IMR-90 (cell line): Measurements from ENCODE around the gene C20orf144. TPM values are rescaled to one million over a fixed set of nuclear protein-coding genes. Genes with fewer than 3 reads are reported as not detected.
"Not testable (repeated sequence)": the region's sequence is repeated elsewhere in the genome, so short reads cannot be mapped to it uniquely, and the experiment has no call there.

Experiments used
- ATAC-seq: fragments of 200-7000 bp; cut with Tn5 transposase; 2 replicates; pipeline ENCODE4 v1.9.1; 2020; ENCODE audit warnings: low read depth, mild to moderate bottlenecking, moderate library complexity
- BruUV-seq: library from RNA; stranded (reverse); fragments of 400-500 nt; replicated peaks from 2 replicates; lab custom pipeline; 2021; lab: Mats Ljungman, UMichigan
- CTCF ChIA-PET: fragments of 300-600 bp; formaldehyde crosslinking; extraction: SDS; loops from one replicate; lab custom pipeline; 2021; ENCODE audit warnings: antibody characterized with exemption; lab: Yijun Ruan, JAX
- POLR2A ChIA-PET: fragments of 300-600 bp; sonication (Branson Sonifier 250); formaldehyde crosslinking; loops from one replicate; lab custom pipeline; 2022; ENCODE audit warnings: antibody characterized with exemption; ENCODE audit not compliant: unreplicated experiment; lab: Charles Lee
- DNase-seq: peaks from one replicate; pipeline ENCODE4 v3.0.0; 2013
- H2AFZ ChIP-seq: replicated peaks from 2 replicates; pipeline ENCODE3; 2013; ENCODE audit warnings: low read length, mild to moderate bottlenecking; ENCODE audit not compliant: poor library complexity
- H2AK5ac ChIP-seq: 2 replicates; pipeline ENCODE4 v1.6.1; 2013; ENCODE audit warnings: low read depth, low read length, inconsistent platforms
- H2AK9ac ChIP-seq: replicated peaks from 2 replicates; pipeline ENCODE3; 2013; ENCODE audit warnings: mild to moderate bottlenecking, low read depth, low read length, moderate library complexity; ENCODE audit not compliant: poor library complexity
- H2BK120ac ChIP-seq: 2 replicates; pipeline ENCODE4 v1.6.1; 2013; ENCODE audit warnings: low read depth, low read length, inconsistent platforms
- H2BK15ac ChIP-seq: 3 replicates; pipeline ENCODE4 v1.6.1; 2013; ENCODE audit warnings: low read depth, low read length, inconsistent platforms
- H2BK20ac ChIP-seq: 2 replicates; pipeline ENCODE4 v1.6.1; 2013; ENCODE audit warnings: low read depth, mild to moderate bottlenecking, inconsistent platforms, low read length, moderate library complexity
- H2BK5ac ChIP-seq: 2 replicates; pipeline ENCODE4 v1.6.1; 2013; ENCODE audit warnings: mild to moderate bottlenecking, low read depth, low read length, inconsistent platforms; ENCODE audit not compliant: poor library complexity, severe bottlenecking
- H3K14ac ChIP-seq: replicated peaks from 2 replicates; pipeline ENCODE4 v1.6.1; 2013; ENCODE audit warnings: low read depth, low read length, inconsistent platforms
- H3K18ac ChIP-seq: 2 replicates; pipeline ENCODE4 v1.6.1; 2013; ENCODE audit warnings: low read depth, low read length, control low read depth
- H3K23ac ChIP-seq: 2 replicates; pipeline ENCODE4 v1.6.1; 2013; ENCODE audit warnings: low read depth, low read length, inconsistent platforms
- H3K27ac ChIP-seq: 2 replicates; pipeline ENCODE4 v1.5.1; 2013; ENCODE audit warnings: mild to moderate bottlenecking, control low read depth, low read length; ENCODE audit not compliant: insufficient read depth
- H3K27me3 ChIP-seq: 2 replicates; pipeline ENCODE4 v1.6.1; 2013; ENCODE audit warnings: low read length; ENCODE audit not compliant: control insufficient read depth, insufficient read depth
- H3K36me3 ChIP-seq: 2 replicates; pipeline ENCODE4 v1.6.1; 2013; ENCODE audit warnings: low read length, mixed read lengths; ENCODE audit not compliant: control insufficient read depth, insufficient read depth
- H3K4ac ChIP-seq: 2 replicates; pipeline ENCODE4 v1.6.1; 2013; ENCODE audit warnings: low read depth, low read length, inconsistent platforms
- H3K4me1 ChIP-seq: 2 replicates; pipeline ENCODE4 v1.6.1; 2013; ENCODE audit warnings: low read length, mixed read lengths; ENCODE audit not compliant: control insufficient read depth, insufficient read depth
- H3K4me2 ChIP-seq: 2 replicates; pipeline ENCODE4 v1.6.1; 2013; ENCODE audit warnings: low read depth, mild to moderate bottlenecking, control low read depth, low read length, moderate library complexity
- H3K4me3 ChIP-seq: 2 replicates; pipeline ENCODE4 v1.5.1; 2013; ENCODE audit warnings: low read depth, mild to moderate bottlenecking, control low read depth, low read length, moderate library complexity; ENCODE audit not compliant: insufficient read depth
- H3K56ac ChIP-seq: 2 replicates; pipeline ENCODE4 v1.6.1; 2013; ENCODE audit warnings: low read length, inconsistent platforms; ENCODE audit not compliant: insufficient read depth; ENCODE audit errors: extremely low read depth
- H3K79me1 ChIP-seq, 2 experiments: 2 replicates each; pipeline ENCODE4 v1.6.1; 2013; ENCODE audit warnings: low read length in 2 of 2, inconsistent platforms in 1 of 2, low read depth in 1 of 2
- H3K9ac ChIP-seq: 2 replicates; pipeline ENCODE4 v1.6.1; 2013; ENCODE audit warnings: low read depth, low read length, control low read depth
- H3K9me1 ChIP-seq: 2 replicates; pipeline ENCODE4 v1.6.1; 2013; ENCODE audit warnings: low read length, inconsistent platforms; ENCODE audit not compliant: insufficient read depth
- H3K9me3 ChIP-seq: 2 replicates; pipeline ENCODE4 v1.6.1; 2013; ENCODE audit warnings: low read length; ENCODE audit not compliant: control insufficient read depth, insufficient read depth
- H4K20me1 ChIP-seq: 2 replicates; pipeline ENCODE4 v1.6.1; 2013; ENCODE audit warnings: low read length, inconsistent platforms; ENCODE audit not compliant: insufficient read depth
- H4K5ac ChIP-seq: 2 replicates; pipeline ENCODE4 v1.6.1; 2013; ENCODE audit warnings: mild to moderate bottlenecking, low read depth, low read length, control low read depth
- H4K8ac ChIP-seq, 2 experiments: 2 replicates each; pipeline ENCODE4 v1.6.1; 2013; ENCODE audit warnings: low read depth in 2 of 2, low read length in 2 of 2, control low read depth in 1 of 2, inconsistent platforms in 1 of 2
- H4K91ac ChIP-seq: 2 replicates; pipeline ENCODE4 v1.6.1; 2013; ENCODE audit warnings: low read depth, low read length, inconsistent platforms; ENCODE audit not compliant: insufficient read depth
- WGBS, 2 experiments: methylation state at CpG; one replicate each; pipeline versions ENCODE4 v1.1.5 to v1.1.7; 2013; ENCODE audit warnings: missing lambda C conversion rate in 2 of 2; ENCODE audit not compliant: insufficient read length in 1 of 2; ENCODE audit errors: extremely low coverage in 2 of 2; 5-methylcytosine and 5-hydroxymethylcytosine counted together
- dilution Hi-C: fragments of 300-500 bp; cut with HindIII; formaldehyde crosslinking; loops from one replicate; pipeline ENCODE4 v1.14.3; 2018; ENCODE audit warnings: low sequenced_read_pairs; ENCODE audit not compliant: unreplicated experiment
- in situ Hi-C: fragments of 300-500 bp; cut with MboI; formaldehyde crosslinking; loops from 3 replicates; pipeline ENCODE4 v1.14.3; 2019; ENCODE audit warnings: low sequenced_read_pairs, inconsistent platforms, mixed read lengths
- intact Hi-C: fragments of 100-400 bp; cut with micrococcal nuclease; formaldehyde crosslinking; loops from 2 replicates; pipeline ENCODE4 v1.10.0; 2022
- polyA plus RNA-seq, 3 experiments: library from polyadenylated mRNA; depleted of rRNA; stranded (reverse); fragments of >200 nt; gene quantifications; 2 replicates each; pipeline ENCODE4 v1.2.3, GENCODE V29; 2012; ENCODE audit warnings: low replicate concordance in 1 of 3
- total RNA-seq: library from RNA; depleted of rRNA; stranded (reverse); fragments of >200 nt; gene quantifications from 2 replicates; pipeline ENCODE4 v1.2.3, GENCODE V29; 2012

Gene C20orf144
- total and polyA plus RNA-seq, 2 of the 4 experiments (the other 2 are of a cell fraction): under 0.01 to 0.19 TPM

DNA sequence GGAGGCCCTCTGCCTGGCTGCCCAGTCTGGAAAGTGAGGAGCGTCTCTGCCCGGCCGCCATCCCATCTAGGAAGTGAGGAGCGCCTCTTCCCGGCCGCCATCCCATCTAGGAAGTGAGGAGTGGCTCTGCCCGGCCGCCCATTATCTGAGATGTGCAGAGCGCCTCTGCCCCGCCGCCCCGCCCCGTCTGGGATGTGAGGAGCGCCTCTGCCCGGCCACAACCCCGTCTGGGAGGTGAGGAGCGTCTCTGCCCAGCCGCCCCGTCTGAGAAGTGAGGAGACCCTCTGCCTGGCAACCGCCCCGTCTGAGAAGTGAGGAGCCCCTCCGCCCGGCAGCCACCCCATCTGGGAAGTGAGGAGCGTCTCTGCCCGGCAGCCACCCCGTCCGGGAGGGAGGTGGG, 36.8 kb downstream of the C20orf144 start:
- H4K20me1 ChIP-seq, BruUV-seq, H3K27ac ChIP-seq, intact Hi-C loops, H3K23ac ChIP-seq, H3K9me1 ChIP-seq, H3K14ac ChIP-seq, H3K4me3 ChIP-seq, H3K36me3 ChIP-seq, H3K9ac ChIP-seq, H3K56ac ChIP-seq, in situ Hi-C loops, H3K9me3 ChIP-seq, H2AFZ ChIP-seq, H2BK5ac ChIP-seq, H2AK5ac ChIP-seq, H2BK15ac ChIP-seq, POLR2A ChIA-PET, H3K18ac ChIP-seq, DNase-seq, H4K8ac ChIP-seq, ATAC-seq, dilution Hi-C loops, H3K4me1 ChIP-seq, H3K4ac ChIP-seq, H4K5ac ChIP-seq, H3K27me3 ChIP-seq, H2BK20ac ChIP-seq, H2AK9ac ChIP-seq, CTCF ChIA-PET, H2BK120ac ChIP-seq, H3K4me2 ChIP-seq, H4K91ac ChIP-seq, H3K79me1 ChIP-seq: not testable (repeated sequence)
- whole genome bisulfite sequencing, 2 experiments: no CpG with 5 or more reads among the region's 27 CpGs

DNA sequence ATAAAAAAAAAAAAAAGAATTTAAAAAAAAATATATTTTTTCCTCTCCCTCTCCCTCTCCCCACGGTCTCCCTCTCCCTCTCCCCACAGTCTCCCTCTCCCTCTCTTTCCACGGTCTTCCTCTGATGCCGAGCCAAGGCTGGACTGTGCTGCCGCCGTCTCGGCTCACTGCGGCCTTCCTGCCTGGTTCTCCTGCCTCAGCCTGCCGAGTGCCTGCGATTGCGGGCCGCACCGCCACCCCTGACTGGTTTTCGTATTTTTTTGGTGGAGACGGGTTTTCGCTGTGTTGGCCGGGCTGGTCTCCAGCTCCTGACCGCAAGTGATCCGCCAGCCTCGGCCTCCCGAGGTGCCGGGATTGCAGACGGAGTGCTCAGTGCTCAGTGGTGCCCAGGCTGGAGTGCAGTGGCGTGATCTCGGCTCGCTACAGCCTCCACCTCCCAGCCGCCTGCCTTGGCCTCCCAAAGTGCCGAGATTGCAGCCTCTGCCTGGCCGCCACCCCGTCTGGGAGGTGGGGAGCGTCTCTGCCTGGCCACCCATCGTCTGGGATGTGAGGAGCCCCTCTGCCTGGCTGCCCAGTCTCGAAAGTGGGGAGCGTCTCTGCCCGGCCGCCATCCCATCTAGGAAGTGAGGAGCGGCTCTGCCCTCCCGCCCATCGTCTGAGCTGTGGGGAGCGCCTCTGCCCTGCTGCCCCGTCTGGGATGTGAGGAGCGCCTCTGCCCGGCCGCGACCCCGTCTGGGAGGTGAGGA, 38.7 kb downstream of the C20orf144 start:
- CTCF ChIA-PET, H2BK5ac ChIP-seq, H2BK120ac ChIP-seq, H3K79me1 ChIP-seq, H3K9me1 ChIP-seq, DNase-seq, H3K18ac ChIP-seq, ATAC-seq, H3K14ac ChIP-seq, H2BK20ac ChIP-seq, H2AK9ac ChIP-seq, H4K5ac ChIP-seq, H3K27me3 ChIP-seq, H3K23ac ChIP-seq, H3K9ac ChIP-seq, H3K27ac ChIP-seq, BruUV-seq, H3K4me1 ChIP-seq, H3K4me2 ChIP-seq, H2AK5ac ChIP-seq, H3K4ac ChIP-seq, H2AFZ ChIP-seq, intact Hi-C loops, H3K36me3 ChIP-seq, dilution Hi-C loops, POLR2A ChIA-PET, in situ Hi-C loops, H4K91ac ChIP-seq, H2BK15ac ChIP-seq, H4K20me1 ChIP-seq, H3K56ac ChIP-seq, H3K9me3 ChIP-seq, H3K4me3 ChIP-seq, H4K8ac ChIP-seq: not testable (repeated sequence)
- 96% methylated on average over 18 of the region's 45 CpGs; no CpG with 5 or more reads in 1 of the 2 experiments for WGBS, 2 experiments
